Stimulated activated naive CD4-positive, alpha-beta T cell (primary cell): ENCODE results near the gene ARID3C.

ENCODE experiments used
- DNase-seq, 6 experiments: peaks; one replicate each; lab custom pipeline; 2025; lab: John Stamatoyannopoulos, UW

Gene ARID3C

GRCh38 chr9:34594177-34594576, 34.7 kb downstream of the ARID3C start:
- DNase-seq, result no peak

GRCh38 chr9:34592895-34593601, 35.8 kb downstream of the ARID3C start:
- DNase-seq, result no peak

GRCh38 chr9:34591917-34592866, 36.7 kb downstream of the ARID3C start:
- no peak for DNase-seq

- DNase-seq, result peak; percentile 28 to 77 (median 63)
Measured at GRCh38 chr9:34591248-34591916, 37.5 kb downstream of the ARID3C start.

- DNase-seq, result peak in 2 of 6 experiments; percentile 9 to 38
Measured at GRCh38 chr9:34590381-34591247, 38.3 kb downstream of the ARID3C start.

- DNase-seq, result peak in 1 of 6 experiments; percentile 35
Measured at GRCh38 chr9:34589636-34590380, 39.1 kb downstream of the ARID3C start, which contains the start of gene CNTFR. CNTFR (minus strand) TSS chr9:34589724; CDS start chr9:34568981, 20,743 bp downstream.

- DNase-seq, result no peak
Measured at GRCh38 chr9:34588671-34589635, 39.9 kb downstream of the ARID3C start.

- DNase-seq, result no peak
Measured at GRCh38 chr9:34587271-34587670, 41.6 kb downstream of the ARID3C start.

- no peak for DNase-seq
Measured at GRCh38 chr9:34585946-34586669, 42.8 kb downstream of the ARID3C start.

GRCh38 chr9:34584970-34585369, 43.9 kb downstream of the ARID3C start:
- no peak for DNase-seq

- DNase-seq, result no peak
Measured at GRCh38 chr9:34582787-34583186, 46.1 kb downstream of the ARID3C start.

GRCh38 chr9:34581318-34581717, 47.5 kb downstream of the ARID3C start:
- DNase-seq, result no peak

- DNase-seq, result no peak
Measured at GRCh38 chr9:34580358-34580757, 48.5 kb downstream of the ARID3C start.

- DNase-seq, result no peak
Measured at GRCh38 chr9:34579808-34580163, 49.1 kb downstream of the ARID3C start.

- no peak for DNase-seq
Measured at GRCh38 chr9:34579104-34579807, 49.6 kb downstream of the ARID3C start.

GRCh38 chr9:34578241-34579103, 50.4 kb downstream of the ARID3C start:
- no peak for DNase-seq
